Esophagus mucosa (tissue), 1 donor: ENCODE results near the gene TAS2R41. TPM values are rescaled to one million over a fixed set of nuclear protein-coding genes. Genes with fewer than 3 reads are reported as not detected.

ENCODE experiments used
- ATAC-seq: fragments of 200-7000 bp; cut with Tn5 transposase; one replicate; pipeline ENCODE4 v1.9.1; 2020
- total RNA-seq: library from RNA; stranded (reverse); gene quantifications from one replicate; pipeline ENCODE4 v1.2.4, GENCODE V29; 2023
- donor health status: DM: yes; HTN: yes; CAD: no.

Gene TAS2R41, protein sequence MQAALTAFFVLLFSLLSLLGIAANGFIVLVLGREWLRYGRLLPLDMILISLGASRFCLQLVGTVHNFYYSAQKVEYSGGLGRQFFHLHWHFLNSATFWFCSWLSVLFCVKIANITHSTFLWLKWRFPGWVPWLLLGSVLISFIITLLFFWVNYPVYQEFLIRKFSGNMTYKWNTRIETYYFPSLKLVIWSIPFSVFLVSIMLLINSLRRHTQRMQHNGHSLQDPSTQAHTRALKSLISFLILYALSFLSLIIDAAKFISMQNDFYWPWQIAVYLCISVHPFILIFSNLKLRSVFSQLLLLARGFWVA
- total RNA-seq = not detected

DNA sequence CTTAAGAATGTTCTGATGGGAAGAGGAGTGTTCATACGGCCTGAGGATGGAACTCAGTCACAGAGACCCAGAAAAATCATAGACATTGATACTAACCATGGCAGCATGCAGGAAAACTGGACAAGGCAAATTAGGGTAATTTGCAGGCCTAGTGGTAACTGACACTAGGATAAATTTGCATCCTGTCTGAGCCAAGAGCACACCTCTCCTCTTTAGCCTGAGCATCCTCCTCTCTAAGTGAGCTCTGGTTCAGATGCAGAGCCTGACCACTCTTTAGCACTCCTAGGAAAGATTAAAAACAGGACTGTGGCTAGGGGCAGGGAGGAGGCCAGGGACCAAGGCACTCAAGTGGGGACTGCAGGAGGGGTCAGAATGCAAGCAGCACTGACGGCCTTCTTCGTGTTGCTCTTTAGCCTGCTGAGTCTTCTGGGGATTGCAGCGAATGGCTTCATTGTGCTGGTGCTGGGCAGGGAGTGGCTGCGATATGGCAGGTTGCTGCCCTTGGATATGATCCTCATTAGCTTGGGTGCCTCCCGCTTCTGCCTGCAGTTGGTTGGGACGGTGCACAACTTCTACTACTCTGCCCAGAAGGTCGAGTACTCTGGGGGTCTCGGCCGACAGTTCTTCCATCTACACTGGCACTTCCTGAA is at the start of gene TAS2R41:
TSS of gene TAS2R41 (plus strand) at position 373 of the 650 bp plus-strand sequence. CDS start at position 373, 0 bp downstream.
- no peak for ATAC-seq

DNA sequence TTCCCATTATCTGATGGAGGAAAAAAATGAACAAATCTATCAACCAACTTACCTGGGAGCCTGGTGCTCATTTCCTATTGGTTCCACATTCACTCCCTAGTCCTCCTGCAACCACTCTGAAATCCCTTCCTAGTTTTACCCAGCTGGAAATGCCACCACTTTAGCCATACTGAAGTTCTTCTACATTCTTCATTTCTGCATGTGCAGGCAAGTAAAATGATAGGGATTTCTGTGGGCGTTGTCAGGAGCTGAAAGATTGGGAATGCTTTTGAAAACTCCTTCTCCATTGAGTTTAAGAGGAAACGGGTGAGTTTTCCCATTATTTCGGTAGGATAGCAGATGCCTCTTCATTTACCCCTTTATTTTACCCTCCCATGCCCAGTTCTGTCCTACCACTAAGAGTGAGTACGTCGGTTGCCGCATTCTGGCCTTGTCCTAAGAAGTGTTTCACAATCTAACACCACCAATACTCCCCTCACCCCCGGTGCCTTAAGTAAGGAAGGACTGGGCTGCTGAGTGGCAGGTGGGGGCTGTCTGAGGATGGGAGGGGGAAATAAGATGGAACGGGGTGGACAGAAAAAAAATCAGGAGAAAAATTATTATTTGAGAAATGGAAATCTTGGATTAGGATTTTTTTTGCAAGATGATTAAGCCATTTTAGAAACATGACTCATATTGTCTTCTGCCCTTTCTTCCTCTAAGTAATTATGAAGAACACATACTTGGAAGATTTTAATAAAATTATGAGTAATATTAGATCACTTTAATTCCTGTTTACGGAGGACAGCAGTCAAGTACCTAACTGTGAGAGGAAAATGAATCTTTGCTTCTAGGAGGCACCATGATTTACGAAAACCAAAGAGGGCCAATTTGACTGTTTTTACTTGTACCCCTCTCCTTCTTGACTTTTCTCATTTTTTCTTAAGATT is 47.6 kb upstream of the TAS2R41 start:
- peak; percentile 44 for ATAC-seq

DNA sequence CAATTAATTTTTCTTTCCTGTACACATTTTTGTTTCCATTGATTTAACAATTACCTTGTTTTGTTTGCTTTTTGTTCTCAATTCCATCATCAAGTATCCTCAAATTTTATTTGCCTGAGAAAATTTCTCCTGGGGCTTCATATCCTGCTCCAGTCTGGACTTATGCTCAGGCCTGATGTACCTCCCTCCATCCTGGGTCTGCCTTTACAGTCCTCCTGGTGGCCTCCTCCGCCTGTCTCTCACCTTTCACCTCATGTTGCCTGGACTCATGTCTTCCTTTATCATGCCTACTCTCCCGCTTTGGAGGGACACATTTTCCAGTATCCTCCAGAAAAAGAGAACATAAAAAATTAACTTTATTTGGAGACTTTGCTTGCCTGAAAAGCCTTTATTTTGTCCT is 46.6 kb upstream of the TAS2R41 start:
- no peak for ATAC-seq

DNA sequence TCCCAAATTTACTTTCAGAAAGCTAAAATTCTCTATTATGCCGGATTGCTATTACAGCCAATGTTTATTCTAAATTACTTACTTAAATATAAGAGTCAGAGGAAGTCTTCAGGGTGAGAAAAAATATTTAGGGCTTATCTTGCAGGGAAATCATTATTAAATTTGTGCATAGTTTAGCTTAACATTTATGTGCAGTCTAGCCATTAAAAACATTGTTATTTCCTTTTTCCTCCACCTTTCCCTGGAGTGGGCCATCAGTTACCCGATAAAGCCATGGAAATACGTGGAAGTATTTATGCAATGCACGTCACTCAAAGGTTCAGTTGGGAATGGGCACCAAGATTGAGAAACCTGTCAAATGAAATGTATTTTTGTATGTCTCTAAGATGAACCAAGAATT is 43.9 kb upstream of the TAS2R41 start:
- no peak for ATAC-seq

DNA sequence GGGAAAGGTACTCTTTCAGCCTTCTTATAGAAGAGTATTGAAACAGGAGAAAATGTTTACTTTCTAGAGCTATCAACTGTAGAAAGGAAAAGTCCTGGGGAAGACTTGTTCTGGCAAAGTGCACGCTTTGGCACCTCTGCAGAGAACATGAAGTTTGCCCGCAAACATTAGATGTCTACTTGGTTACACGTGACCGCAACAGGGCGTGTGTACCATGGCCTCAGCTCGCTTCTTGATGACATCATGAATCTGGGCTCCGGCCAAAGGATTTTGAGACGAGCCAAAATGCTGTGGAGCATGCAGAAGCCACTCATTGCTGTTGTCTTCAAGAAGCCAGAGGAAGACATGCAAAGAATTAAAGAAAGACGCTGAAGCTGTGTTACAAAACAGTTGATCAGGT is 43.0 kb upstream of the TAS2R41 start:
- ATAC-seq = peak; percentile 96

DNA sequence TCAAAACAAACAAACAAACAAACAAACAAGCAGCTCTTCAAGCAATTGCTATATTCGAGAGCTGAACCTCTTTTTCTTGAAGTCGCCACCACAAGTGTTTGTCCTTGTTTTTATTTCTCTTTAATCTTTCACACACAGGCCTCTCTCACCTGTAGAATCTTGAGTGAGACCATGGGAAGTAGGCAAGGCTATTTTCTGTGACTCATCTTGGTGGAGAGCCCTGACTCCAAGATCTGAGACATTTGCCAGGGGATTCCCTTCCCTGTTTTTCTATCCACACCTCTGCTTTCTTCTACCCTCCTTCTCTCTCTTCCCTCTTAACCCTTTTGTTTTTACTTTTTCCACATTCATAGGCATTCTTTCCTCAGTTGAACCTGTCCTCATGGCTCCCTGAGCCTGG is 42.4 kb upstream of the TAS2R41 start:
- peak; percentile 76 for ATAC-seq

DNA sequence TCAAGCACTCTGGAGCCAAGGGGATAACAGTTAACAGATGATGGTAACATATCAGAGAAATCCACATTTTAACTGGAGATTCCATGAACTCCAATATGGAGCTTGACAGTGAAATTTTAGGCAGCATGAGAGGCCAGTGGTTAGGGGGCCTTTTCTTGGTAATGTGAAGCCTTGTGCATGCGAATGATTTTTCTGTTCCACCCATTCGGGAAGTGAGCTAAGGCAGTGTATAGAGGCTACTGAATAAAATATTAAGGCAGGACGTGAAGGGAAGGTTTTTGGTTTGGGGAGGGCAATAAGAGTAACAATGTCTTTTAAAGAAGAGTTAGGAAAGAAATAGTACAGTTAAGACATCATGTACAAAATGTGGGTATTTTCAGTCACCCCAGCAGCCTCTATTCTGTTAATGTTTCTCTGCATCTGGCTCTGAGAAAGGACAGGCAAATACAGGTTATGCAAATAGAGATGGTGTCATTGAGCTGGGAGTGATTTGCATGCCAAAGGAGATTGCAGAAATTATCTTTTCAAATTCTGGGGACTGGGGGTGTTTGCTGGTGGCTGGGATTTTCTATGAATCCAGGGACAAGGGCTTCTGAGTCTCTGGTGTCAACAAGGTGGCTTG is 41.2 kb upstream of the TAS2R41 start:
- no peak for ATAC-seq

DNA sequence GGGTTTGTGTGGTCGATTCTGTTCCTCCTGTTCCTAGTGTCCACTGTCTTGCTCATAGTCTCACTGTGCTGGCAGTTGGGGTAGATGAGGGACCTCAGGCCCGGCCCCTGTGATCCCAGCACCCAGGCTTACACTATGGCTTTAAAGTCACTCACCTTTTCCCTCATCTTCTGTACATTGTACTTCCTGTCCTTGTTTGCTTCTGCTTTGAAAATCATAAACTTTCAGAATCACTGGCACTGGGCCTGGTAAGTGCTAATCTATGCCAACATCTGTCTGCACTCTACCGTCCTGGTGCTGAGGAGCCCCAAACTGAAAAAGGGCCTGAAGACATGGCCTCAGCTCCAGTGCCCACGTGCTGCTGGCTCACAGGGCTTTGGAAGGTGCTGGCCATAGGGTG is 40.1 kb upstream of the TAS2R41 start:
- no peak for ATAC-seq

DNA sequence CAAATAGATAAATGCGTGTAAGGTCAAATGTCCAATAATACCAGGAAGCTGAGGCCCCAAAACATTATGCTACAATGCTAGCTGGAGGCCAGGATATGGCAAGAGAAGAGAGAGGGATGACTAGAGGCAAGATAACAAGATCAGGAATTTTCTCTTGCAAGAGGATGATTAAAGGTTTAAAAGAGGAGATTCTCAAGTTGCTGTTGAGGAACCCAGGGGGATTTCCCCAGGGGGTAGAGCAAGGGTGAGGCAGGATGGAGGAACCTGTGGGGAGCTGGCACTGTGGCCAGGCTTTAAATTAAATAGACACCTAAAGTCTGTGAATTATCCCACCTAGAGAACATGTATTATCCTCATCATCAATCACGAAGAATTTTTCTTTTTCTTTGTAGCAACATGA is 37.8 kb upstream of the TAS2R41 start:
- ATAC-seq = no peak

DNA sequence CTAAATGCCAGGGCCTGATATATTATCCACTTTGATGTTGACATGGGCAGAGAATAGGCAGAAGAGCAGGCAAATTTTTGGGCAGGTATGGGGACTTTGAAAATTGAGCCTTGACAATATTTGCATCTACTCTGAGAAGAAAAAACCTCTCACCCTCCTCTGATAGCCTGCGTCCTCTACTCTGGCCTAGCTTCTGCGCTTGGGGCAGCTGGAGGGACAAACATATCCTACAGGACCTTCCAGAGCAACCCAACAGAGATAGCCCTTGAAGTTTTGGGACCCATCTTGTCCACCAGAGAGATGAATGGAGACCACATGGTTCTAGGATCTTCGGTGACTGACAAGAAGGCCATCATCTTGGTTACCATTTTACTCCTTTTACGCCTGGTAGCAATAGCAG is 34.5 kb upstream of the TAS2R41 start, which contains the start of gene TAS2R60:
TSS of gene TAS2R60 (plus strand) at position 301 of the 400 bp plus-strand sequence. CDS start at position 301, 0 bp downstream.
- ATAC-seq = no peak

DNA sequence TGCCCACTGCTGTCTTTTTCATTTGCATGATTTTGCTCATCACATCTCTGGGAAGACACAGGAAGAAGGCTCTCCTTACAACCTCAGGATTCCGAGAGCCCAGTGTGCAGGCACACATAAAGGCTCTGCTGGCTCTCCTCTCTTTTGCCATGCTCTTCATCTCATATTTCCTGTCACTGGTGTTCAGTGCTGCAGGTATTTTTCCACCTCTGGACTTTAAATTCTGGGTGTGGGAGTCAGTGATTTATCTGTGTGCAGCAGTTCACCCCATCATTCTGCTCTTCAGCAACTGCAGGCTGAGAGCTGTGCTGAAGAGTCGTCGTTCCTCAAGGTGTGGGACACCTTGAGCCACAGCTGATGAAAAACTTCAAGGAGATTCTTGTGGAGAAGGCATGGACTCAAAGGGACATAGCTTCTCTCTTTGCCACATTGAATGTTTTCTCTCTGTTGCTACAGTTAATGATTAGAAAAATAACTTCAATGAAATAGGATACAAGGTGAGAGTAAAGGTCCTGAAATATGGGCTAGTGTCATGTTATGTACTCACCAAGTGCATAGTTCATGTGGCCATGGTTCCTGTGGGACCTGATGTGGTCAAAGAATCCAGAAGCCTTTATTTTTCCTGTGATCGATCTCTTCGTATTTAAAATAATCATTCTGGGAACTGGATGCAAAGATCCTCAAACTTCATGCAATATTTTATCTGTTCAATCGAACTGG is 33.5 kb upstream of the TAS2R41 start:
- no peak for ATAC-seq

DNA sequence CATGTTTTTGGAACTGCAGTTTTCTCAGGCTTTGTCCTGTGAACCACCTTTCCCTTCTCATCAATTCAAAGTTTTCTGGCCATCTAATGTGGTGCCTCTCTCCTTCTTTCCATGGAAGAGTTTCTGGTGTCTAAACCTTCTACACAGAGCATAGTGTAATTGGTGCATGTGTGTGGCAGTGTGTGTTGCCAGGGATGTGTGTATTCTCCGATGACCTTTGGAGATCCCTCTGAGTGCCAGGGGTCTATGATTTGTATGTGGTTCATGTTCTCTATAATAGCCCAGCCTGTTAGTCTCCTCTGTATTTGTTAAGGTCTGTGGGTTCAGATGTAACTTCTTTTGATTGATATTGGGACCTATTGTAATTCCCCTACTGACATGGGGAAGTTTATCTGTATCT is 32.9 kb upstream of the TAS2R41 start:
- no peak for ATAC-seq

DNA sequence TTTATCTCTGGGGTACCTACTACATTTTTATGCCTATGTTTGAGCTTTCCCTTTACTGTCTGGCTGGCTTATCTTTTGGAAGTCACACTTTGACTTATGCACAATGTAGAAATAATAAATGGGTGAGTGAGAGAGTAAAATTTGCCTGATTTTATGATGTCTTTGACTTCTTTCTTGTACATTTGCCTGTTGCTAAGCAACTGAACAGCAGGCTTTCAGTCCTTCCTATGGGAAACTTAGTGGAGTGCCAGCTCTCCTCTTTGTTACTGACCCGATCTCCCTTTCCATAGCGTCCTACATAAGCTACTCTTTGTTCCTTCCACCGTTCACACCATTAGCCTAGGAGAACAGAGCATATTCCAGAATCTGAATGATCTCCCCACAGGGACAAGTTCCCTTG is 30.2 kb upstream of the TAS2R41 start:
- no peak for ATAC-seq

DNA sequence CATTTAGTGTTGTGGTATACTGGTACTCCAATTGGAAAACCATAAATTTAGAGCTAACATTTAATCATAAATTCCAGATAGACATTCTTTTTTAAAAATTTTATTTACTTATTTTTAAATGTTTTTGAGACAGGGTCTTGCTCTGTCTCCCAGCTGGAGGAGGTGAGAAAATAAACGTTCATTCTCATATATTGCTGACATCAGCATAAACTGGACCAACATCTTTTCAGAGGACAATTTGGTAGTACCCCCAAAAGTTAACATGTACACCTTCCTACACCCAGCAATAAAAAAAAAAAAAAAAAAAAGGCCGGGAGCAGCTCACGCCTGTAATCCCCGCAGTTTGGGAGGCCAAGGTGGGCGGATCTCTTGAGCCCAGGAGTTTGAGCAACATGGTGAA is 29.2 kb upstream of the TAS2R41 start:
- ATAC-seq = no peak

DNA sequence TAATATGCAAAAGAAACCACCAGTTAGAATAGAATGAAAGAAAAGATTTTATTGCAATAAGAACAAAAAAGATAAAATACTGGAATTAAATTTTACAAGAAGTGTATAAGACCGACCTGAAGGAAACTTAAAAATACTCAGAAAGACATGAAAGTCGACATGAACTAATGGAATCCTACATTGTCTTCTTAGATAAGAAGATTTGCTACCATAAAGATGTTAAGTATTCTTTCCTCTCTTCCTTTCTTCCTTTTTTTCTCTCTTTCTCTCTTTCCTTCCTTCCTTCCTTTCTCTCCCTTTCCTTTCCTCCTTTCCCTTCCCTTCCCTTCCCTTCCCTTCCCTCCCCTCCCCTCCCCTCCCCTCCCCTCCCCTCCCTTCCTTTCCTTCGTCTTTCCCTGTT is 27.9 kb upstream of the TAS2R41 start:
- ATAC-seq = no peak

DNA sequence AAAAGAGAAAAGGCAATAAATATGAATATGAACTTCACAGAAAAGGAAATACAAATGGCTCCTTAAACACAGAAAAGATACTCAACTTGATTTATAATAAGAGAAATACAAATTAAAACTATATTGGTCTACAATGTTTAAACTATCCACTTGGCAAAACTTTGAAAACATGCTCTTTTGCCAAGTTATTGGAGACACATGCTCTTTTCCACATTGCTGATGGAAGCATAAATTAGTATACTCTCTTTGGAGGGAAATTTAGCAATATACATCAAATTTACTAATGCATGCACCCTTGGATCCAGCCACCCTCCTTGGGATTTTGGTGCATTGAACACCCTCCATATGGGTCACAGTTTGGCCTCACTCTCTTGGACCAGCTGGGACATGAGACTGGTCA is 26.6 kb upstream of the TAS2R41 start:
- ATAC-seq = no peak

DNA sequence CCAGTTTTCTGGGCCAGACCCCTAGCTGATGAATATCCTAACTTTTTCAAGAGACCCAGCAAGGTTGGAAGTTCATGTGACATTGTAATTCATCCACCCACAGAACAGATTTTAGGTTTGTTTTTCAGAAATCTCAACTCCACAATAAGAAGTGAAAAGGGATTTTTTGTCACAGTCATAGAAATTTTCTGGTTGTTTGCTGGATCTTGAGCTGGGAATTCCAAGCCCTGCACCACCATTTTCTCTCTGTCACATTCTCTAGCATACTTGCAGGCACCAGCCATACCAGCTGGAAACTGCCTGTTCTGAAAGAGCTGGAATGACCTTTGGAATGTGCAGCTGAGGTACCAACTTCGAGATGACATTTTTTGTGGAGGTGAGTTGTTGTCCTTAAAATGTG is 25.9 kb upstream of the TAS2R41 start:
- no peak for ATAC-seq

DNA sequence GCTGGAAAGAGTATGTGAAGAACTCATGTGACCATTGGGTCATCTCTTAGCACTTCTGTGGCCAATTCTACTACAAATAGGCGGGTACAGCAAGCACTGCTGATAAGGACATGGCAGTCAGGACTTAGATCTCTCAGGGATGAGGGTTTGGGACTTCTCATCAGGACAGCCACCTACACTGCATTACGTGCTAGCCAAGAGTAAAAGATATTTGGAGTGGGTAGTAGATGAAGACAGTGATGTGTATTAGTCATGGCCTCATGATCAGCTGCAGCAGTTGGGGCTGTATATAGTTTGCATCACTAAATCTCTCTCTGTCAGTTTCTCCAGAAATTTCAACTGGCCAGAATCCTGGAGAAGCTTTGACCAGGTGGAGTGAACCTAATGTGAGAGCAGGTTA is 25.2 kb upstream of the TAS2R41 start:
- ATAC-seq = no peak

DNA sequence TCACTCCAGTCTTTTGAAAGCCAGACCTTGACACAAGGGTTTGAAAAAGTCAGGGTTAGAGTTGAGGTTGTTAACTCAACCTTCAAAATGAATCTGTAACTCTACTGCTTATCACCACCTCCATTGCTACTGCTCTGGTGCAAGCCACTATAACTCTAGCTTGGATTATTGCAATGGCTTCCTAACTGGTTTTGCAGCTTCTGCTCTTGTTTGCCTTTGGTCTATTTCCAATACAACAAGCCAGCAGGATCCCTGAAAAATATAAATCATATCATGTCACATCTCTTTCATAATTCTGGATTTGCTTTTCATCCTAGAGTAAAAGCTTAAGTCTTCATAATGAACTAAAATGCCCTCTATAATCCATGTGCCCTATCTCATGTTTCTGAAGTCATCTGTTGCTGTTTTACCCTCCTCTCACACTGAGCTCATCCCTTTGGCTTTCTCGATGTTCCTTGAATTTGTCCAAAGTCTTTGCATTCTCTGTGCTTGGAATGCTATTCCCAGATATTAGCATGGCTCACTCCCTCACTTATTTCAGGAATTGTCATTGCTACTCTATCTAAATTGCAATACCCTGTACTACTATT is 23.5 kb upstream of the TAS2R41 start:
- ATAC-seq = peak; percentile 55

DNA sequence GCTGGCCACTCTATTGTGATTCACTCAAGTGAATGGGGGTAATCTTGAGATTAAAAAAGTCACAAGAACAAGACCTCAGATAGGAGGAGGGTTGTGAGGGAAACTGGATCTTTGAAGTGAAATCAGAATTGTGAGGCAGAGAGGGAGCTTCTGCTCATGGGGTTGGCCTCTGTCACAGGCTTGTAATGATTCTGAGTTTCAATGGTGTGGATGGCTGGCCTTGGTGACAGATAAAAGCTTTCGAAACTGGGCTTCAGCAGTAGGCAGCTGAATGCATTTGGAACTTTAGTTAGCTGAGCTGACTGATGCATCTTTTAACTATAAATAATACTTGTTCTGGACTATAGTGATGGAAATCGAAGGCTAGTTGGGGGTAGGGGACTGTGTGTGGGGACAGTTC is 22.2 kb upstream of the TAS2R41 start:
- no peak for ATAC-seq

DNA sequence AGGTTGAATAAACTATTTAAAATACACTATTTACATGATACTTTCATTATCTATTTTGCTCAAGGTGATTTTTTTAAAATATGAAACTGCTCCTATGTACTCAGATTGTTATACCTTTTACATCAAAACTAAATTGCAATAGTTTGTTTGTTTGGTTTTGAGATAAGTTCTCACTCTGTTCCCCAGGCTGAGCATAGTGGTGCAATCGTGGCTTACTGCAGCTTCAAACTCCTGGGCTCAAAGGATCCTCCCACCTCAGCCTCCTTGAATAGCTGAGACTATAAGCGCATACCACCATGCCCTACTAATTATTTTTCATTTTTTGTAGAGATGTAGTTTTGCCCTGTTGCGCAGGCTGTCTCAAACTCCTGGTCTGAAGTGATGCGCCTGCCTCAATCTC is 21.7 kb upstream of the TAS2R41 start:
- no peak for ATAC-seq
